HL-60 (cell line): ENCODE data around the gene MRPL4.

ENCODE experiments used
- DNase-seq, 2 experiments: peaks; one replicate each; pipeline ENCODE4 v3.0.0-alpha.2; 2010 to 2020; ENCODE audit warnings: low read depth in 1 of 2, low spot score in 1 of 2
- H3K27ac ChIP-seq: fragments of 250-450 bp; sonication (Bioruptor Pico); replicated peaks from 2 replicates; pipeline ENCODE4 v1.5.1; 2020; ENCODE audit warnings: mild to moderate bottlenecking, moderate library complexity
- H3K27me3 ChIP-seq: fragments of 250-450 bp; sonication (Bioruptor Pico); 2 replicates; pipeline ENCODE4 v1.5.1; 2021; ENCODE audit warnings: mild to moderate bottlenecking, moderate library complexity; ENCODE audit not compliant: insufficient read depth, poor library complexity, severe bottlenecking
- H3K4me3 ChIP-seq: replicated peaks from 2 replicates; pipeline ENCODE4 v1.5.1; 2011; ENCODE audit warnings: mild to moderate bottlenecking, control low read depth, low read length; ENCODE audit not compliant: insufficient read depth
- GABPA ChIP-seq: IDR thresholded peaks from 2 replicates; pipeline ENCODE4 v1.6.1; 2012; ENCODE audit warnings: low read depth
- POLR2AphosphoS5 ChIP-seq: IDR thresholded peaks from 2 replicates; pipeline ENCODE4 v1.6.1; 2012; ENCODE audit warnings: low read depth
- SPI1 ChIP-seq: IDR thresholded peaks from 2 replicates; pipeline ENCODE4 v1.6.1; 2012; ENCODE audit warnings: low read depth, mild to moderate bottlenecking, borderline replicate concordance
- TF ChIP-seq, protein P1 (sequence below): IDR thresholded peaks from 2 replicates; pipeline ENCODE4 v1.6.1; 2012; ENCODE audit warnings: low read depth; ENCODE audit not compliant: insufficient replicate concordance
- TF ChIP-seq, protein P2 (sequence below): IDR thresholded peaks from one replicate; pipeline ENCODE4 v1.5.1; 2011; ENCODE audit warnings: low read length, control low read depth, inconsistent platforms; ENCODE audit not compliant: insufficient read depth

The MRPL4 gene

DNA sequence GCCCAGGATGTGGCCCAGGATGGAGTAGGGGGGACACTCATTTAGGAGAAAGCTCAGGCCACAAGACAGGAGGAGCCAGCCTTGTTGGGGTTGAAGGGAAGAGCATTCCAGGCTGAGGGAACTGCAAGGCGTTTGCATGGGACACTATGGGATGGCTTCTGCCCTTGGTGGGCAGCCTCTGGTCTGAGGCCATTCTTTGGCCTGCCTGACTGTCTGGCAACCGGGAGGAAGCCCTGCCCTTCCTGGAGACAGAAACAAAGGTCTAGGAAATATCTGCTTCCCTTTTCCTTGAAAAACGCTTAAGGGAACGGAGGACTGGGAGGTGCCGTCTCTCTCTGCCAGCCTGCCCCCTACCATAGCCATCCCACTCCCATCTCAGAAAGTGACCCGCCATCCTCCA is 16.1 kb downstream of the MRPL4 start:
- TF ChIP-seq SPI1 (no peak), POLR2AphosphoS5 (no peak)
- DNase-seq = no peak
- H3K27me3 ChIP-seq = peaks cover 2% of the 10 kb centered on the region
- no peak overlapping the region for H3K27ac ChIP-seq
- no peak overlapping the region for H3K4me3 ChIP-seq

DNA sequence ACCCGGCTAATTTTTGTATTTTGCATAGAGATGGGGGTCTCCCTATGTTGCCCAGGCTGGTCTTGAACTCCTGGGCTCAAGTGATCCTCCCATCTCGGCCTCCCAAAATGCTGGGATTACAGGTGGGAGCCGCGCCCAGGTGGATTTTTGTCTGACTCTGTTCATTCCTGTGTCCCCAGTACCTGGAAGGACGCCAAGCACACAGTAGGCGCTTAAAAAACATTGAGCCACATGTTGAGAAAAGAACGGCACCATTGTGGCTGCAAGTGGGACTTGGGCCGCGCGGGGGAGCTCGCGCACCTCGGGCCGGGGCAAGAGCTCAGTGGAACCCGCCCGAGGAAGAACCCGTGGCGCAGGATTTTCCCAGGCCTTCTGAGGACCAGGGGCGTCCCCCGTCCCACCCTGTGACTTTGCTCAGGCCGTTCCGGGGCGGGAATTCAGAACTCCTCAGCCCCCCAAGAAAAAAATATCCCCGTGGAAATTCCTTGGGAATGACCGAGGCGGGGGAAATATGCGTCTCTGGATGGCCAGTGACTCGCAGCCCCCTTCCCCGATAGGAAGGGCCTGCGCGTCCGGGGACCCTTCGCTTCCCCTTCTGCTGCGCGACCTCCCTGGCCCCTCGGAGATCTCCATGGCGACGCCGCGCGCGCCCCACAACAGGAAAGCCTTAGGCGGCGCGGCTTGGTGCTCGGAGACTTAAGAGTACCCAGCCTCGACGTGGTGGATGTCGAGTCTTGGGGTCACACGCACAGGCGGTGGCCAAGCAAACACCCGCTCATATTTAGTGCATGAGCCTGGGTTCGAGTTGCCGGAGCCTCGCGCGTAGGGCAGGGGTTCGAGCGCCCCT is 17.5 kb downstream of the MRPL4 start:
- Histone ChIP-seq H3K4me3 (peak overlapping the region; percentile 32), H3K27me3 (peaks cover 2% of the 10 kb centered on the region), H3K27ac (peak overlapping the region; percentile 59)
- peak in 1 of 2 experiments; percentile 84 for DNase-seq
- TF ChIP-seq POLR2AphosphoS5 (no peak), GABPA (no peak), SPI1 (no peak)
- TF ChIP-seq, protein P1, sequence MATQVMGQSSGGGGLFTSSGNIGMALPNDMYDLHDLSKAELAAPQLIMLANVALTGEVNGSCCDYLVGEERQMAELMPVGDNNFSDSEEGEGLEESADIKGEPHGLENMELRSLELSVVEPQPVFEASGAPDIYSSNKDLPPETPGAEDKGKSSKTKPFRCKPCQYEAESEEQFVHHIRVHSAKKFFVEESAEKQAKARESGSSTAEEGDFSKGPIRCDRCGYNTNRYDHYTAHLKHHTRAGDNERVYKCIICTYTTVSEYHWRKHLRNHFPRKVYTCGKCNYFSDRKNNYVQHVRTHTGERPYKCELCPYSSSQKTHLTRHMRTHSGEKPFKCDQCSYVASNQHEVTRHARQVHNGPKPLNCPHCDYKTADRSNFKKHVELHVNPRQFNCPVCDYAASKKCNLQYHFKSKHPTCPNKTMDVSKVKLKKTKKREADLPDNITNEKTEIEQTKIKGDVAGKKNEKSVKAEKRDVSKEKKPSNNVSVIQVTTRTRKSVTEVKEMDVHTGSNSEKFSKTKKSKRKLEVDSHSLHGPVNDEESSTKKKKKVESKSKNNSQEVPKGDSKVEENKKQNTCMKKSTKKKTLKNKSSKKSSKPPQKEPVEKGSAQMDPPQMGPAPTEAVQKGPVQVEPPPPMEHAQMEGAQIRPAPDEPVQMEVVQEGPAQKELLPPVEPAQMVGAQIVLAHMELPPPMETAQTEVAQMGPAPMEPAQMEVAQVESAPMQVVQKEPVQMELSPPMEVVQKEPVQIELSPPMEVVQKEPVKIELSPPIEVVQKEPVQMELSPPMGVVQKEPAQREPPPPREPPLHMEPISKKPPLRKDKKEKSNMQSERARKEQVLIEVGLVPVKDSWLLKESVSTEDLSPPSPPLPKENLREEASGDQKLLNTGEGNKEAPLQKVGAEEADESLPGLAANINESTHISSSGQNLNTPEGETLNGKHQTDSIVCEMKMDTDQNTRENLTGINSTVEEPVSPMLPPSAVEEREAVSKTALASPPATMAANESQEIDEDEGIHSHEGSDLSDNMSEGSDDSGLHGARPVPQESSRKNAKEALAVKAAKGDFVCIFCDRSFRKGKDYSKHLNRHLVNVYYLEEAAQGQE = no peak
- TF ChIP-seq, protein P2, sequence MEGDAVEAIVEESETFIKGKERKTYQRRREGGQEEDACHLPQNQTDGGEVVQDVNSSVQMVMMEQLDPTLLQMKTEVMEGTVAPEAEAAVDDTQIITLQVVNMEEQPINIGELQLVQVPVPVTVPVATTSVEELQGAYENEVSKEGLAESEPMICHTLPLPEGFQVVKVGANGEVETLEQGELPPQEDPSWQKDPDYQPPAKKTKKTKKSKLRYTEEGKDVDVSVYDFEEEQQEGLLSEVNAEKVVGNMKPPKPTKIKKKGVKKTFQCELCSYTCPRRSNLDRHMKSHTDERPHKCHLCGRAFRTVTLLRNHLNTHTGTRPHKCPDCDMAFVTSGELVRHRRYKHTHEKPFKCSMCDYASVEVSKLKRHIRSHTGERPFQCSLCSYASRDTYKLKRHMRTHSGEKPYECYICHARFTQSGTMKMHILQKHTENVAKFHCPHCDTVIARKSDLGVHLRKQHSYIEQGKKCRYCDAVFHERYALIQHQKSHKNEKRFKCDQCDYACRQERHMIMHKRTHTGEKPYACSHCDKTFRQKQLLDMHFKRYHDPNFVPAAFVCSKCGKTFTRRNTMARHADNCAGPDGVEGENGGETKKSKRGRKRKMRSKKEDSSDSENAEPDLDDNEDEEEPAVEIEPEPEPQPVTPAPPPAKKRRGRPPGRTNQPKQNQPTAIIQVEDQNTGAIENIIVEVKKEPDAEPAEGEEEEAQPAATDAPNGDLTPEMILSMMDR = peak; percentile 84

DNA sequence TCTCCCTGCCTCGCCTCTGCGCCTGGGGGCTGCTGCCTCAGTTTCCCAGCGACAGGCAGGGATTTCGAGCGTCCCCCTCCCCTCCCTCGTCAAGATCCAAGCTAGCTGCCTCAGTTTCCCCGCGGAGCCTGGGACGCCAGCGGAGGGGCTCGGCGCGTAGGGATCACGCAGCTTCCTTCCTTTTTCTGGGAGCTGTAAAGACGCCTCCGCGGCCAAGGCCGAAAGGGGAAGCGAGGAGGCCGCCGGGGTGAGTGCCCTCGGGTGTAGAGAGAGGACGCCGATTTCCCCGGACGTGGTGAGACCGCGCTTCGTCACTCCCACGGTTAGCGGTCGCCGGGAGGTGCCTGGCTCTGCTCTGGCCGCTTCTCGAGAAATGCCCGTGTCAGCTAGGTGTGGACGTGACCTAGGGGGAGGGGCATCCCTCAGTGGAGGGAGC is 18.2 kb downstream of the MRPL4 start:
- peak; percentile 92 for DNase-seq
- TF ChIP-seq, protein P2 = no peak
- TF ChIP-seq, protein P1 = no peak
- TF ChIP-seq SPI1 (peak; percentile 90), GABPA (no peak), POLR2AphosphoS5 (peak; percentile 76)
- peaks cover 2% of the 10 kb centered on the region for H3K27me3 ChIP-seq
- H3K4me3 ChIP-seq = peak overlapping the region; percentile 32
- H3K27ac ChIP-seq = peak overlapping the region; percentile 59

DNA sequence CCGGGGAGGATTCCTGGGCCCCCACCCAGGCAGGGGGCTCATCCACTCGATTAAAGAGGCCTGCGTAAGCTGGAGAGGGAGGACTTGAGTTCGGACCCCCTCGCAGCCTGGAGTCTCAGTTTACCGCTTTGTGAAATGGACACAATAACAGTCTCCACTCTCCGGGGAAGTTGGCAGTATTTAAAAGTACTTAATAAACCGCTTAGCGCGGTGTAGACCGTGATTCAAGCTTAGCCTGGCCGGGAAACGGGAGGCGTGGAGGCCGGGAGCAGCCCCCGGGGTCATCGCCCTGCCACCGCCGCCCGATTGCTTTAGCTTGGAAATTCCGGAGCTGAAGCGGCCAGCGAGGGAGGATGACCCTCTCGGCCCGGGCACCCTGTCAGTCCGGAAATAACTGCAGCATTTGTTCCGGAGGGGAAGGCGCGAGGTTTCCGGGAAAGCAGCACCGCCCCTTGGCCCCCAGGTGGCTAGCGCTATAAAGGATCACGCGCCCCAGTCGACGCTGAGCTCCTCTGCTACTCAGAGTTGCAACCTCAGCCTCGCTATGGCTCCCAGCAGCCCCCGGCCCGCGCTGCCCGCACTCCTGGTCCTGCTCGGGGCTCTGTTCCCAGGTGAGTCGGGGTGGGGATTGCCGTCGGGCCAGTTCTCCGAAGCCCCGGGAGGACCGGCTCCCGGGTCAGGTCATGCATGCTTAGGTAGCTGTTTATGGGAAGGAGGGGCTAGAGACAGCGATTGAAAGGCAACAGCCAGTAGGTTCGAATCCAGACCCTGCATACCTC is 18.8 kb downstream of the MRPL4 start, which contains the start of gene ICAM1:
Gene ICAM1 (plus strand): TSS at position 505 of the 779 bp plus-strand sequence. CDS start 40 bp downstream, at position 545.
- Histone ChIP-seq H3K4me3 (peak within 1 kb of the TSS; percentile 32), H3K27me3 (peaks cover 2% of the 10 kb centered on the region)
- no peak for TF ChIP-seq POLR2AphosphoS5
- TF ChIP-seq, protein P2 = no peak

More for the DNA sequence above, 18.8 kb downstream of the MRPL4 start, which contains the start of gene ICAM1:
- H3K27ac ChIP-seq = peak within 1 kb of the TSS; percentile 59
- DNase-seq = peak in 1 of 2 experiments; percentile 68
